Thoracic aorta (tissue), 2 donors: ENCODE results near the gene VWA3B. TPM values are rescaled to one million over a fixed set of nuclear protein-coding genes. Genes with fewer than 3 reads are reported as not detected.

ENCODE experiments used
- ATAC-seq: fragments of 150-250 bp; one replicate; pipeline ENCODE4 v1.8.0; 2017; ENCODE audit warnings: low read depth; ENCODE audit not compliant: insufficient number of reproducible peaks, low FRiP score
- DNase-seq: peaks from one replicate; pipeline ENCODE4 v3.0.0-alpha.2; 2020; ENCODE audit warnings: low spot score
- H3K27ac ChIP-seq, 2 donors: fragments of 200-600 bp; sonication (generic); 1 replicate in 1 of 2; 2 replicates in 1 of 2; pipeline ENCODE4 v1.5.1; 2016; ENCODE audit warnings: mild to moderate bottlenecking in 2 of 2, moderate library complexity in 2 of 2
- H3K27me3 ChIP-seq: fragments of 200-600 bp; sonication (generic); replicated peaks from 2 replicates; pipeline ENCODE4 v1.6.0; 2016; ENCODE audit warnings: mild to moderate bottlenecking; ENCODE audit not compliant: insufficient read depth
- H3K36me3 ChIP-seq: fragments of 200-600 bp; sonication (generic); one replicate; pipeline ENCODE4 v1.5.1; 2016
- H3K4me1 ChIP-seq, 2 donors: fragments of 200-600 bp; sonication (generic); 1 replicate in 1 of 2; 2 replicates in 1 of 2; pipeline versions ENCODE4 v1.5.1 to v1.6.0; 2016; ENCODE audit warnings: low read depth in 2 of 2, mild to moderate bottlenecking in 1 of 2; ENCODE audit not compliant: control insufficient read depth in 1 of 2
- H3K4me3 ChIP-seq: fragments of 200-600 bp; sonication (generic); 2 replicates; pipeline ENCODE4 v1.5.1; 2016; ENCODE audit warnings: mild to moderate bottlenecking
- H3K9me3 ChIP-seq: fragments of 200-600 bp; sonication (generic); 2 replicates; pipeline ENCODE4 v1.5.1; 2016
- total RNA-seq, 2 donors: library from RNA; depleted of rRNA; stranded (reverse); fragments of >200 nt; gene quantifications; one replicate each; pipeline versions ENCODE4 v1.1.0 to v1.2.3, GENCODE V29; 2016
- TF ChIP-seq, protein P1 (sequence below): fragments of 200-600 bp; sonication (generic); IDR thresholded peaks from one replicate; pipeline ENCODE4 v1.5.1; 2019; ENCODE audit warnings: antibody characterized with exemption

The VWA3B gene
- total RNA-seq, 2 donors from 2014 or later, result 0.27 TPM; not detected in 1

GRCh38 chr2:98172150-98172765, 85.3 kb downstream of the VWA3B start:
- TF ChIP-seq, protein P1, sequence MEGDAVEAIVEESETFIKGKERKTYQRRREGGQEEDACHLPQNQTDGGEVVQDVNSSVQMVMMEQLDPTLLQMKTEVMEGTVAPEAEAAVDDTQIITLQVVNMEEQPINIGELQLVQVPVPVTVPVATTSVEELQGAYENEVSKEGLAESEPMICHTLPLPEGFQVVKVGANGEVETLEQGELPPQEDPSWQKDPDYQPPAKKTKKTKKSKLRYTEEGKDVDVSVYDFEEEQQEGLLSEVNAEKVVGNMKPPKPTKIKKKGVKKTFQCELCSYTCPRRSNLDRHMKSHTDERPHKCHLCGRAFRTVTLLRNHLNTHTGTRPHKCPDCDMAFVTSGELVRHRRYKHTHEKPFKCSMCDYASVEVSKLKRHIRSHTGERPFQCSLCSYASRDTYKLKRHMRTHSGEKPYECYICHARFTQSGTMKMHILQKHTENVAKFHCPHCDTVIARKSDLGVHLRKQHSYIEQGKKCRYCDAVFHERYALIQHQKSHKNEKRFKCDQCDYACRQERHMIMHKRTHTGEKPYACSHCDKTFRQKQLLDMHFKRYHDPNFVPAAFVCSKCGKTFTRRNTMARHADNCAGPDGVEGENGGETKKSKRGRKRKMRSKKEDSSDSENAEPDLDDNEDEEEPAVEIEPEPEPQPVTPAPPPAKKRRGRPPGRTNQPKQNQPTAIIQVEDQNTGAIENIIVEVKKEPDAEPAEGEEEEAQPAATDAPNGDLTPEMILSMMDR, result no peak
- no peak overlapping the region for H3K27ac ChIP-seq
- no peaks in the 10 kb centered on the region for H3K27me3 ChIP-seq
- no peak overlapping the region for H3K4me3 ChIP-seq
- H3K36me3 ChIP-seq, result no peaks in the 10 kb centered on the region
- H3K4me1 ChIP-seq, result peaks cover 4 to 22% of the 10 kb centered on the region in 2 donors
- no peak for DNase-seq
- no peaks in the 10 kb centered on the region for H3K9me3 ChIP-seq
- no peak for ATAC-seq

DNA sequence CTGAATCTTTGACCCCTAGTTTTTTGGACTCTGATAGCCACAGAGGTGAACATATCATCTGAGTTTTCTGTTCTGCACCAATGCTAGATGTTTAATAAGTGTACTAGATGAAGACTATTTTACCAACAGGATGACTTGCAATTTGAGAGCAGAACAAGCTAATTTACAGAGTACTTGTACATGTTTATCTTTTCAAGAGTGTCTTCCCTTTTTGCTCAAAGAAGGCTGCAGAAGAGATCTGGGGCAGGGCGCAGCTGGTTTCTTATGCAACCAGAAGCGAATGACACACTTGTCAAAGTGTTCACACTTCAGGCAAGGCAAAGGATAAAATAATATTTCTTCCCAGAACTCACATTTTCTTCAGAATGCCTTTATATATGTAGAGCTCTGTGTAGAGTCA, 86.0 kb downstream of the VWA3B start:
- ATAC-seq, result no peak
- Histone ChIP-seq H3K9me3 (no peaks in the 10 kb centered on the region), H3K27ac (no peak overlapping the region), H3K4me3 (no peak overlapping the region), H3K27me3 (no peaks in the 10 kb centered on the region), H3K4me1 (peaks cover 4 to 15% of the 10 kb centered on the region in 2 donors), H3K36me3 (no peaks in the 10 kb centered on the region)
- no peak for DNase-seq
- TF ChIP-seq, protein P1, result no peak

DNA sequence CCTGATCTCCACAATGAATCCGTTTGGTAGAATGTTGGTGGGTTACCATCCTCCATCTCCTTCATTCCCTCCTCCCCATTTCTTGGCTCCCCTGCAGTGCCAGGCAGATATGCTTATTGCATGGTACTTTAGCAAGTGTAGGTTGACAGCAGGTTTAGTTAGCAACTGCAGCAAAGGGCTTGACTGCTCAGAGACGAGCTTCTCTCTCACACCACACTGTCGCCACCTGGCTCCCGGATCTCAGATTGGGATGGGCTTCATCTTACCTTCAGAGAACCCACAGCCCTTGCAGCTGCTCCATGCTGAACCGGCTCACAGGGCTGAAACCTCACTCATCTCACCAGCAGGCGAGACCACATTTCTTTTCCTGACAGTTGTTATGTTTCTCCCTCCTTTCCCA, 88.8 kb downstream of the VWA3B start:
- Histone ChIP-seq H3K9me3 (no peaks in the 10 kb centered on the region), H3K27me3 (no peaks in the 10 kb centered on the region), H3K36me3 (no peaks in the 10 kb centered on the region), H3K4me3 (no peak overlapping the region), H3K27ac (no peak overlapping the region), H3K4me1 (peaks cover 0 to 8% of the 10 kb centered on the region in 2 donors)
- TF ChIP-seq, protein P1, result no peak
- ATAC-seq (no peak), DNase-seq (no peak)

GRCh38 chr2:98177286-98177685, 90.3 kb downstream of the VWA3B start:
- TF ChIP-seq, protein P1, result no peak
- Histone ChIP-seq H3K4me1 (no peaks in the 10 kb centered on the region), H3K27me3 (no peaks in the 10 kb centered on the region), H3K27ac (no peak overlapping the region), H3K36me3 (no peaks in the 10 kb centered on the region), H3K9me3 (no peaks in the 10 kb centered on the region), H3K4me3 (no peak overlapping the region)
- DNase-seq (no peak), ATAC-seq (no peak)

- ATAC-seq, result no peak
- Histone ChIP-seq H3K4me3 (no peak overlapping the region), H3K27me3 (no peaks in the 10 kb centered on the region), H3K36me3 (no peaks in the 10 kb centered on the region), H3K9me3 (no peaks in the 10 kb centered on the region), H3K4me1 (no peaks in the 10 kb centered on the region), H3K27ac (no peak overlapping the region)
- TF ChIP-seq, protein P1, result no peak
- DNase-seq, result no peak
These were observed 91.0 kb downstream of the VWA3B start for GRCh38 chr2:98177986-98178385.
